ENCODE measurements around the gene ZNF23.
"Not testable (repeated sequence)": the region's sequence is repeated elsewhere in the genome, so short reads cannot be mapped to it uniquely, and the experiment has no call there.

ZNF23 gene

DNA sequence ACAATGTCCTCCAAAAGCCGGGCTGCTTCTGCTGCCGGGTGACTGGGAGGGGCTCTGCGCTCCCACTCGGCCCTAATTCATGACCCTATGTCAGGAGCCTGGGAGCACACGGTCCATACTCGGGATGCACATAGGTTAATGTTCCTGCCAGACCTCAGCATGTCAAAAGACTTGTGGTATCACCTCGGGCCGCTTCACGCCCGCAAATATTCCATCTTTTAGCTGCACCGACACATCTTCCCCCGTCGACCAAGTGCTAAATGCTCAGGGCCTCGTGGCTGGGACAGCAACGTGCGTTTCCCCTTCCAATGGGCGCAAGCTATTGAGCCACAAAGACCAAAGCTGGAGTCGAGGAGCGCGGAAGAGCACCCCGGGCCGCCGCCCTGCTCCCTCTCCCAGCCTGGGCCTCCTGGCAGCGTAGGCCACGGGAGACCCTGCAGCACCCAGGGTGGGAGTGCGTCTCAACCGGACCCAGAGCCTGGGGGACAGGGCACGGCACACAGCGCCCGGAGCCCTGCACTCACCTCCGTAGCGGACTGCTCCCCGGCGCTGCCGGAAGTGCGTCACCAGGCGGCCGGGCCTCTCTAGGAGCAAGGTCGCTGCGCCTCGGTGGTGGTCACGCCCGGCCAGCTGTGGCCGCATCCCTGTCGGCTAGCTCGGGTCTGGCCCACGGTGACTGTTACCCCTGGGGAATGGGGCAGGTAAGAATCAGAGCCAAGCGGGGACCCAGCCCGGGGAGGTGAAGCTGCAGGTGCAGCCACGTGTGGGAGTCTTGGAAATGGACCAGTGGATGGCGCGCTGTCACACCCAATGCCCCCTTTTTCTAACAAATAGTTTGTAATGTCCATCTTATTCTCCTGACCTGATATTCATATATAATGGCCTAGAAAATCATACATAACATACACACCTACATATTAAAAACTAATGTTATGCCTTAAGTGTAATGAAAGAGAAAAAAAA lies at the start of gene ZNF23:
Gene ZNF23 (minus strand): TSS at position 562 of the 963 bp plus-strand sequence. CDS start 5,451 bp downstream, outside the sequence.
- no peak for TF ChIP-seq Cebpa-rat (IDR thresholded peaks at IDR 0.05)
- Histone ChIP-seq H3K27me3 (no peaks in the 10 kb centered on the region), H3K9me3 (replicated peaks in 1 of 11) (no peaks in the 10 kb centered on the region), H3K27ac (peak within 1 kb of the TSS; percentile 65 to 91 (median 84); a peak in 21 of 22 replicates), H3K4me2 (peak within 1 kb of the TSS; percentile 78 to 99 (median 94)), H4K20me1 (peaks cover 0 to 16% (median 4%) of the 10 kb centered on the region in 11 experiments; a peak in 6 of 22 replicates), H3K4me3 (peak within 1 kb of the TSS; percentile 74 to 94 (median 81)), H3K36me3 (peaks cover 0 to 8% (median 1%) of the 10 kb centered on the region in 11 experiments; a peak in 9 of 22 replicates), H3K4me1 (peaks cover 14 to 21% (median 15%) of the 10 kb centered on the region in 10 experiments), H3K9ac (peak within 1 kb of the TSS; percentile 83 to 91 (median 87))

- TF ChIP-seq Cebpa-rat (IDR thresholded peaks at IDR 0.05) = no peak
- H3K9me3 ChIP-seq (replicated peaks in 1 of 11) = 0 out of 22 replicates have a peak, but pooled peaks cover 0 to 3% (median 0%) of the 10 kb centered on the region in 11 experiments
- no peaks in the 10 kb centered on the region for H3K36me3 ChIP-seq
- no peak overlapping the region for H3K27ac ChIP-seq
- H4K20me1 ChIP-seq = no peaks in the 10 kb centered on the region
- H3K4me3 ChIP-seq = no peak overlapping the region
- H3K9ac ChIP-seq = no peak overlapping the region
- H3K4me2 ChIP-seq = no peak overlapping the region
- no peaks in the 10 kb centered on the region for H3K4me1 ChIP-seq
- H3K27me3 ChIP-seq = no peaks in the 10 kb centered on the region
These were observed 45.0 kb upstream of the ZNF23 start for GRCh38 chr16:71507061-71507460.

GRCh38 chr16:71504901-71505300 lies 42.9 kb upstream of the ZNF23 start:
- no peaks in the 10 kb centered on the region for H3K4me1 ChIP-seq
- H3K4me3 ChIP-seq = no peak overlapping the region
- H3K27me3 ChIP-seq = no peaks in the 10 kb centered on the region
- H3K27ac ChIP-seq = no peak overlapping the region
- 0 out of 22 replicates have a peak, but pooled peaks cover 0 to 3% (median 0%) of the 10 kb centered on the region in 11 experiments for H3K9me3 ChIP-seq (replicated peaks in 1 of 11)
- H4K20me1 ChIP-seq = no peaks in the 10 kb centered on the region
- no peaks in the 10 kb centered on the region for H3K36me3 ChIP-seq
- no peak for TF ChIP-seq Cebpa-rat (IDR thresholded peaks at IDR 0.05)
- no peak overlapping the region for H3K4me2 ChIP-seq
- no peak overlapping the region for H3K9ac ChIP-seq

- not testable (repeated sequence) for H3K9ac ChIP-seq; H3K27ac ChIP-seq; H3K9me3 ChIP-seq (replicated peaks in 1 of 11); H3K4me1 ChIP-seq; H3K36me3 ChIP-seq; H3K4me3 ChIP-seq; H3K4me2 ChIP-seq; H3K27me3 ChIP-seq; H4K20me1 ChIP-seq
These were observed 42.0 kb upstream of the ZNF23 start for GRCh38 chr16:71504051-71504450.

DNA sequence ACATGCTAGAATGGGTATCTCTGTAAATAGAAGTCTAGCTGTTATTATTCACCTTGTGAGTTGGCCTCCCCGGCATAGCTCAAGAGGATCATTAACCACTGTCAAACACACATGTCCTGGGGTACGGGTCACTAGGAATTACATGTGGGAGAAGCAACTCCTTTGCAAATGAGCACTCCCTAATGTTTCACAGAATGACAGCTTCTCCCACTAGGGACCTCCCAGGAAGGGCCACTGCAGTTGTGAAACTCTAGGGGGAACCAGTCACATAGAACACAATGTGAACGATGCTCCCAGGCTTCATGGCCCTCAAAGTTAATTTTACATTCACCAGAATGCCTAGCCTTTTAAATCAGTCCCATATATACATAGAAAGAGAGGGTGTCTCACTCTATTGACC lies 39.5 kb upstream of the ZNF23 start:
- Histone ChIP-seq H3K4me1 (no peaks in the 10 kb centered on the region), H3K27ac (no peak overlapping the region), H3K4me3 (no peak overlapping the region), H3K9me3 (replicated peaks in 1 of 11) (0 out of 22 replicates have a peak, but pooled peaks cover 0 to 3% (median 0%) of the 10 kb centered on the region in 11 experiments), H3K36me3 (no peaks in the 10 kb centered on the region), H3K4me2 (no peak overlapping the region), H3K27me3 (no peaks in the 10 kb centered on the region), H4K20me1 (no peaks in the 10 kb centered on the region), H3K9ac (no peak overlapping the region)
- no peak for TF ChIP-seq Cebpa-rat (IDR thresholded peaks at IDR 0.05)

GRCh38 chr16:71500964-71501363 lies 38.9 kb upstream of the ZNF23 start:
- no peaks in the 10 kb centered on the region for H3K36me3 ChIP-seq
- H3K4me2 ChIP-seq = no peak overlapping the region
- no peaks in the 10 kb centered on the region for H4K20me1 ChIP-seq
- H3K27ac ChIP-seq = no peak overlapping the region
- TF ChIP-seq Cebpa-rat (IDR thresholded peaks at IDR 0.05) = no peak
- H3K4me1 ChIP-seq = no peaks in the 10 kb centered on the region
- H3K9ac ChIP-seq = no peak overlapping the region
- no peak overlapping the region for H3K4me3 ChIP-seq
- no peaks in the 10 kb centered on the region for H3K27me3 ChIP-seq
- 0 out of 22 replicates have a peak, but pooled peaks cover 0 to 3% (median 0%) of the 10 kb centered on the region in 11 experiments for H3K9me3 ChIP-seq (replicated peaks in 1 of 11)

DNA sequence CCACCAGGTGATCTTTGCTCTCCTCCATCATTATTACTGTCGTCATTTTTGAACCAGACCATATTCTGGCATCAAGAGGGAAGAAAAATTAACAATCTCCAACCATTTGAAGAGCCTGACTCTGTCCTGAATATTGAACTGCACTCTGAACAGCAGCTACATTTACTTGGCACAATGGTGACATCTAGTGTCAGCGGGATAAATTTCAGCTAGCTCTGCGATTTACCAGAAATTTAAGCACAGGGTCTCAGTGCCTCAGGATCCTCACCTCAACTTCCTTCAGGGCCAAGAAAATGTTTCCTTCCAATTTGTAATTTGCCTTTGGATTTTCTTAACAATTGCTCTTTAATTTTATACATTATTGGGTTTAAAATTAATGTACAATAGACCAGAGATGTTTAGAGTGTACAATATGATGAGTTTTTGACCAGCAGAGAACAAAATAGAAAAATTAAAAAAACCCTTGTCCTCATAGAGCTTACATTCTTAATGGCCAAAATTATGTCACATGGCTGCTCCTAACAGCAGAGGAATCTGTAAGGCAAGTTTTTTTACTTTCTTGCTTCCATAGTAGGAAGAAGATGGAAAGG lies 37.8 kb upstream of the ZNF23 start:
- Histone ChIP-seq H4K20me1 (no peaks in the 10 kb centered on the region), H3K27ac (no peak overlapping the region), H3K9me3 (replicated peaks in 1 of 11) (0 out of 22 replicates have a peak, but pooled peaks cover 0 to 3% (median 0%) of the 10 kb centered on the region in 11 experiments), H3K9ac (no peak overlapping the region), H3K4me3 (no peak overlapping the region), H3K4me1 (no peaks in the 10 kb centered on the region), H3K27me3 (no peaks in the 10 kb centered on the region), H3K4me2 (no peak overlapping the region), H3K36me3 (no peaks in the 10 kb centered on the region)
- no peak for TF ChIP-seq Cebpa-rat (IDR thresholded peaks at IDR 0.05)

DNA sequence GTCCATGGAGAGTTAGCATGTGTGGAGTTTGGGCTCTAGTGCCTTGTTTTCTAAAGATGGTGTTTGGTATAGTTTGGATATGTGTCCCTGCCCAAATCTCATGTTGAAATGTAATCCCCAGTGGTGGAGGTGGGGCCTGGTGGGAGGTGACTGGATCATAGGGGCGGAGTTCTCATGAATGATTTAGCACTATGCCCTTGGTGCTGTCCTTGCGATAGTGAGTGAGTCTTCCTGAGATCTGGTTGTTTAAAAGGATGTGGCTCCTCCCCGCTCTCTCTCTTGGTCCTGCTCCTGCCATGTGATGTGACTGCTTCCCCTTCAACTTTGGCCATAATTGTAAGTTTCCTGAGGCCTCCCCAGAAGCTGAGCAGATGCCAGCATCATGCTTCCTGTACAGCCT lies 36.0 kb upstream of the ZNF23 start:
- no peak overlapping the region for H3K4me3 ChIP-seq
- H3K9me3 ChIP-seq (replicated peaks in 1 of 11) = no peaks in the 10 kb centered on the region
- no peak overlapping the region for H3K9ac ChIP-seq
- no peaks in the 10 kb centered on the region for H4K20me1 ChIP-seq
- H3K4me2 ChIP-seq = no peak overlapping the region
- no peak for TF ChIP-seq Cebpa-rat (IDR thresholded peaks at IDR 0.05)
- H3K36me3 ChIP-seq = no peaks in the 10 kb centered on the region
- H3K27ac ChIP-seq = no peak overlapping the region
- H3K27me3 ChIP-seq = no peaks in the 10 kb centered on the region
- no peaks in the 10 kb centered on the region for H3K4me1 ChIP-seq

GRCh38 chr16:71493213-71493612 lies 31.2 kb upstream of the ZNF23 start:
- H3K4me3 ChIP-seq = no peak overlapping the region
- H3K27ac ChIP-seq = no peak overlapping the region
- no peak overlapping the region for H3K4me2 ChIP-seq
- no peaks in the 10 kb centered on the region for H3K4me1 ChIP-seq
- no peaks in the 10 kb centered on the region for H3K36me3 ChIP-seq
- no peaks in the 10 kb centered on the region for H3K9me3 ChIP-seq (replicated peaks in 1 of 11)
- no peaks in the 10 kb centered on the region for H3K27me3 ChIP-seq
- TF ChIP-seq Cebpa-rat (IDR thresholded peaks at IDR 0.05) = no peak
- no peaks in the 10 kb centered on the region for H4K20me1 ChIP-seq
- no peak overlapping the region for H3K9ac ChIP-seq

Data from BLaER1 treated with 17β-estradiol and CSF1 and Interleukin-3, amounts not matched to agents 10 nM and 100 nM (cell line).